HCT116 (cell line): ENCODE results near the gene WFDC2. TPM values are rescaled to one million over a fixed set of nuclear protein-coding genes. Genes with fewer than 3 reads are reported as not detected.

Experiments
- ATAC-seq: fragments of 200-7000 bp; cut with Tn5 transposase; 2 replicates; pipeline ENCODE4 v1.9.1; 2020; ENCODE audit warnings: mild to moderate bottlenecking, moderate library complexity
- BruUV-seq: library from RNA; stranded (reverse); fragments of 400-500 nt; replicated peaks from 2 replicates; lab custom pipeline; 2021; lab: Mats Ljungman, UMichigan
- CTCF ChIA-PET: fragments of 300-600 bp; sonication (Branson Sonifier 250); formaldehyde crosslinking; loops from one replicate; lab custom pipeline; 2021; ENCODE audit warnings: antibody characterized with exemption; lab: Charles Lee
- POLR2A ChIA-PET: fragments of 300-600, 350-600 bp; sonication (Branson Sonifier 250); formaldehyde crosslinking; loops from one replicate; lab custom pipeline; 2021; ENCODE audit warnings: antibody characterized with exemption; lab: Charles Lee
- RAD21 ChIA-PET, 2 experiments: fragments of 300-600 bp; sonication (Branson Sonifier 250); formaldehyde crosslinking; loops; one replicate each; lab custom pipeline; 2023; ENCODE audit warnings: low total read pairs in 2 of 2; ENCODE audit not compliant: uncharacterized antibody in 2 of 2, unreplicated experiment in 2 of 2, low non-redundant PET in 1 of 2; lab: Charles Lee
- DNase-seq: peaks from one replicate; pipeline ENCODE4 v3.0.0-alpha.2; 2010; ENCODE audit warnings: low read depth, low spot score
- H2AFZ ChIP-seq: fragments of 200-600 bp; shearing (Covaris generic), sonication (generic); 2 replicates; pipeline ENCODE4 v1.6.1; 2017; ENCODE audit warnings: low read depth, mixed run types, mixed read lengths, antibody characterized with exemption, low read length; ENCODE audit not compliant: poor library complexity, severe bottlenecking
- H3K27ac ChIP-seq: 2 replicates; pipeline ENCODE4 v1.5.1; 2012; ENCODE audit warnings: low read depth, low read length
- H3K27me3 ChIP-seq: fragments of 200-600 bp; sonication (generic); 2 replicates; pipeline ENCODE4 v1.6.1; 2016; ENCODE audit warnings: mixed run types, low read length, mixed read lengths; ENCODE audit not compliant: insufficient read depth
- H3K36me3 ChIP-seq, 2 experiments: fragments of 200-500 bp in 1 of 2; fragments of 200-600 bp in 1 of 2; sonication (Bioruptor generic) in 1 of 2; sonication (generic) in 1 of 2; 2 replicates each; pipeline versions ENCODE4 v1.5.1 to v1.6.1; 2014 to 2016; ENCODE audit warnings: low read length in 2 of 2, inconsistent platforms in 1 of 2, mixed read lengths in 1 of 2, mixed run types in 1 of 2; ENCODE audit not compliant: insufficient read depth in 2 of 2, control insufficient read depth in 1 of 2
- H3K4me1 ChIP-seq, 2 experiments: fragments of 200-600 bp in 1 of 2; sonication (generic) in 1 of 2; 2 replicates each; pipeline versions ENCODE4 v1.5.1 to v1.6.1; 2012 to 2017; ENCODE audit warnings: low read length in 2 of 2, inconsistent platforms in 1 of 2, mild to moderate bottlenecking in 1 of 2, mixed read lengths in 1 of 2, mixed run types in 1 of 2, moderate library complexity in 1 of 2; ENCODE audit not compliant: insufficient read depth in 2 of 2, control insufficient read depth in 1 of 2
- H3K4me2 ChIP-seq: fragments of 200-600 bp; sonication (generic); 2 replicates; pipeline ENCODE4 v1.6.1; 2017; ENCODE audit warnings: mixed run types, low read length, mixed read lengths
- H3K4me3 ChIP-seq, 2 experiments: fragments of 200-600 bp in 1 of 2; sonication (generic) in 1 of 2; replicated peaks in 1 of 2; 2 replicates each; pipeline ENCODE4 v1.5.1; 2011 to 2016; ENCODE audit warnings: low read length in 2 of 2, control low read depth in 1 of 2, low read depth in 1 of 2, mild to moderate bottlenecking in 1 of 2, mixed read lengths in 1 of 2, mixed run types in 1 of 2
- H3K79me2 ChIP-seq: fragments of 200-600 bp; sonication (generic); 2 replicates; pipeline ENCODE4 v1.6.1; 2017; ENCODE audit warnings: mild to moderate bottlenecking, mixed run types, low read length, moderate library complexity, mixed read lengths; ENCODE audit not compliant: insufficient read depth
- H3K9ac ChIP-seq: fragments of 200-600 bp; sonication (generic); 2 replicates; pipeline ENCODE4 v1.6.1; 2016; ENCODE audit warnings: low read length, mixed read lengths
- H3K9me2 ChIP-seq: fragments of 200-600 bp; sonication (generic), shearing (Covaris generic); 2 replicates; pipeline ENCODE4 v1.6.1; 2017; ENCODE audit warnings: mixed run types, mild to moderate bottlenecking, moderate library complexity; ENCODE audit not compliant: insufficient read depth
- H3K9me3 ChIP-seq, 2 experiments: fragments of 200-500 bp in 1 of 2; fragments of 200-600 bp in 1 of 2; sonication (Bioruptor generic) in 1 of 2; sonication (generic) in 1 of 2; 2 replicates each; pipeline ENCODE4 v1.6.1; 2014 to 2017; ENCODE audit warnings: low read length in 2 of 2, mixed read lengths in 2 of 2, inconsistent platforms in 1 of 2, low read depth in 1 of 2, mild to moderate bottlenecking in 1 of 2, mixed run types in 1 of 2, moderate library complexity in 1 of 2; ENCODE audit not compliant: control insufficient read depth in 1 of 2, insufficient read depth in 1 of 2
- H4K20me1 ChIP-seq: fragments of 200-600 bp; sonication (generic), shearing (Covaris generic); 2 replicates; pipeline ENCODE4 v1.6.1; 2017; ENCODE audit warnings: mixed run types, mild to moderate bottlenecking, moderate library complexity; ENCODE audit not compliant: insufficient read depth
- CBX3 ChIP-seq: IDR thresholded peaks from 2 replicates; pipeline ENCODE4 v1.6.1; 2012; ENCODE audit warnings: low read depth
- EZH2 ChIP-seq: fragments of 200-600 bp; sonication (generic); IDR thresholded peaks from 2 replicates; pipeline ENCODE4 v1.6.1; 2017; ENCODE audit warnings: antibody characterized with exemption, mixed run types
- FOSL1 ChIP-seq: IDR thresholded peaks from 2 replicates; pipeline ENCODE4 v1.6.1; 2012; ENCODE audit warnings: low read depth
- JUND ChIP-seq: IDR thresholded peaks from 2 replicates; pipeline ENCODE4 v1.6.1; 2012
- REST ChIP-seq: IDR thresholded peaks from 2 replicates; pipeline ENCODE4 v1.6.1; 2012; ENCODE audit warnings: low read depth
- TCF7L2 ChIP-seq: IDR thresholded peaks from 2 replicates; pipeline ENCODE4 v1.7.0; 2011; ENCODE audit warnings: borderline replicate concordance, inconsistent platforms; ENCODE audit not compliant: insufficient read depth, insufficient read length; ENCODE audit errors: extremely low read depth
- ZFX ChIP-seq: fragments of 450-650 bp; IDR thresholded peaks from 2 replicates; pipeline ENCODE4 v1.6.1; 2017
- ZNF274 ChIP-seq: fragments of 200-500 bp; sonication (Bioruptor generic); IDR thresholded peaks from 2 replicates; pipeline ENCODE4 v1.6.1; 2014; ENCODE audit warnings: mild to moderate bottlenecking, low read depth, low read length, inconsistent platforms
- intact Hi-C: fragments of 100-400 bp; cut with micrococcal nuclease; formaldehyde crosslinking; loops from 2 replicates; pipeline ENCODE4 v1.10.0; 2022
- microRNA-seq: library from miRNA; unstranded; fragments of <30 nt; microRNA quantifications from one replicate; pipeline ENCODE4, GENCODE V29; 2016; ENCODE audit warnings: borderline number of aligned reads
- total RNA-seq: library from RNA; stranded (reverse); gene quantifications from one replicate; pipeline ENCODE4 v1.2.1, GENCODE V29; 2021; ENCODE audit not compliant: unreplicated experiment
- TF ChIP-seq, protein P1 (sequence below): IDR thresholded peaks from 2 replicates; pipeline ENCODE4 v1.6.1; 2011; ENCODE audit warnings: mild to moderate bottlenecking, low read length, moderate library complexity; ENCODE audit not compliant: insufficient replicate concordance; ENCODE audit errors: extremely low read depth

The WFDC2 gene
- total RNA-seq, 1 experiment from 2014 or later = 1.1 TPM

GRCh38 chr20:45527294-45527693 lies 57.7 kb downstream of the WFDC2 start:
- ChIA-PET CTCF (no interaction called here), POLR2A (no interaction called here), RAD21 (no interaction called here)
- Histone ChIP-seq H3K36me3 (no peaks in the 10 kb centered on the region), H3K9me2 (no peaks in the 10 kb centered on the region), H3K27ac (no peak overlapping the region), H3K79me2 (no peaks in the 10 kb centered on the region)
- TF ChIP-seq ZNF274 = no peak
- no peak for TF ChIP-seq TCF7L2
- TF ChIP-seq EZH2 = no peak
- TF ChIP-seq CBX3 = no peak
- no peak for TF ChIP-seq REST
- no peak for TF ChIP-seq JUND
- TF ChIP-seq FOSL1 = no peak
- no peak for TF ChIP-seq ZFX
- TF ChIP-seq, protein P1, sequence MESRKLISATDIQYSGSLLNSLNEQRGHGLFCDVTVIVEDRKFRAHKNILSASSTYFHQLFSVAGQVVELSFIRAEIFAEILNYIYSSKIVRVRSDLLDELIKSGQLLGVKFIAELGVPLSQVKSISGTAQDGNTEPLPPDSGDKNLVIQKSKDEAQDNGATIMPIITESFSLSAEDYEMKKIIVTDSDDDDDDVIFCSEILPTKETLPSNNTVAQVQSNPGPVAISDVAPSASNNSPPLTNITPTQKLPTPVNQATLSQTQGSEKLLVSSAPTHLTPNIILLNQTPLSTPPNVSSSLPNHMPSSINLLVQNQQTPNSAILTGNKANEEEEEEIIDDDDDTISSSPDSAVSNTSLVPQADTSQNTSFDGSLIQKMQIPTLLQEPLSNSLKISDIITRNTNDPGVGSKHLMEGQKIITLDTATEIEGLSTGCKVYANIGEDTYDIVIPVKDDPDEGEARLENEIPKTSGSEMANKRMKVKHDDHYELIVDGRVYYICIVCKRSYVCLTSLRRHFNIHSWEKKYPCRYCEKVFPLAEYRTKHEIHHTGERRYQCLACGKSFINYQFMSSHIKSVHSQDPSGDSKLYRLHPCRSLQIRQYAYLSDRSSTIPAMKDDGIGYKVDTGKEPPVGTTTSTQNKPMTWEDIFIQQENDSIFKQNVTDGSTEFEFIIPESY = no peak
- TF ChIP-seq, all 23 proteins: peak for 0
- Histone ChIP-seq H3K27me3 (peaks cover 36% of the 10 kb centered on the region), H3K9me3 (no peaks in the 10 kb centered on the region), H3K9ac (no peak overlapping the region), H3K4me2 (no peak overlapping the region), H2AFZ (no peak overlapping the region), H4K20me1 (no peaks in the 10 kb centered on the region), H3K4me1 (no peaks in the 10 kb centered on the region), H3K4me3 (no peak overlapping the region)
- no TSS peak for BruUV-seq
- DNase-seq (no peak), ATAC-seq (no peak)
- intact Hi-C loops = no loop called here

Small RNA genes lying within 50 kb of the gene (microRNA-seq; reads per million reads assigned to microRNA genes)
- not detected for gene MIR6812

Other genes starting within 250 kb of the WFDC2 start
- not detected for gene SEMG2, start 248.4 kb upstream of the WFDC2 start, total RNA-seq
- 5.4 TPM for gene SLPI, start 215.2 kb upstream of the WFDC2 start, total RNA-seq
- not detected for gene RBPJL, start 162.9 kb upstream of the WFDC2 start, total RNA-seq
- 0.64 TPM for gene MATN4, start 161.5 kb upstream of the WFDC2 start, total RNA-seq
- 100 TPM for gene SDC4, start 121.3 kb upstream of the WFDC2 start, total RNA-seq
- 20.5 TPM for gene SYS1, start 106.6 kb upstream of the WFDC2 start, total RNA-seq
- gene TP53TG5, start 91.4 kb upstream of the WFDC2 start, total RNA-seq = 0.76 TPM
- 44.2 TPM for gene DBNDD2, start 61.5 kb upstream of the WFDC2 start, total RNA-seq
- 71.4 TPM for gene PIGT, start 53.6 kb upstream of the WFDC2 start, total RNA-seq
- gene SPINT3, start 45.9 kb downstream of the WFDC2 start, total RNA-seq = not detected
- not detected for gene WFDC6, start 69.7 kb downstream of the WFDC2 start, total RNA-seq
- gene EPPIN, start 77.6 kb downstream of the WFDC2 start, total RNA-seq = not detected
- not detected for gene WFDC8, start 109.5 kb downstream of the WFDC2 start, total RNA-seq
- 0.47 TPM for gene WFDC10A, start 160.0 kb downstream of the WFDC2 start, total RNA-seq
- gene WFDC9, start 161.5 kb downstream of the WFDC2 start, total RNA-seq = not detected
- gene WFDC11, start 200.5 kb downstream of the WFDC2 start, total RNA-seq = not detected
- not detected for gene WFDC13, start 232.3 kb downstream of the WFDC2 start, total RNA-seq
- gene WFDC10B, start 235.3 kb downstream of the WFDC2 start, total RNA-seq = not detected